ENCODE measurements around the gene CEACAM3.

Gene CEACAM3

GRCh38 chr19:41844601-41845000 is 48.2 kb downstream of the CEACAM3 start, which contains the start of gene LYPD4:
TSS of gene LYPD4 (minus strand) at chr19:41844683. CDS start at chr19:41839285, 5,398 bp downstream.
- Histone ChIP-seq H3K36me3 (replicated peaks; ENCODE audit: low read depth, low read length) (no peaks in the 10 kb centered on the region), H3K4me1 (ENCODE audit: low read length) (no peaks in the 10 kb centered on the region), H3K79me2 (ENCODE audit: low read length) (no peaks in the 10 kb centered on the region), H3K9me3 (ENCODE audit: insufficient read depth, low read length) (no peaks in the 10 kb centered on the region), H3K4me2 (ENCODE audit: low read length) (no peak within 1 kb of the TSS), H3K9ac (ENCODE audit: low read length) (no peak within 1 kb of the TSS), H4K20me1 (ENCODE audit: insufficient read depth, low read length) (no peaks in the 10 kb centered on the region), H3K4me3 (ENCODE audit: low read length) (no peak within 1 kb of the TSS), H2AFZ (ENCODE audit: low read depth, low read length) (no peak within 1 kb of the TSS), H3K27ac (ENCODE audit: low read length) (no peak within 1 kb of the TSS), H3K27me3 (ENCODE audit: low read depth, low read length) (peaks cover 14% of the 10 kb centered on the region; the same call in 1 of the 2 replicates)
- TF ChIP-seq, protein P1, sequence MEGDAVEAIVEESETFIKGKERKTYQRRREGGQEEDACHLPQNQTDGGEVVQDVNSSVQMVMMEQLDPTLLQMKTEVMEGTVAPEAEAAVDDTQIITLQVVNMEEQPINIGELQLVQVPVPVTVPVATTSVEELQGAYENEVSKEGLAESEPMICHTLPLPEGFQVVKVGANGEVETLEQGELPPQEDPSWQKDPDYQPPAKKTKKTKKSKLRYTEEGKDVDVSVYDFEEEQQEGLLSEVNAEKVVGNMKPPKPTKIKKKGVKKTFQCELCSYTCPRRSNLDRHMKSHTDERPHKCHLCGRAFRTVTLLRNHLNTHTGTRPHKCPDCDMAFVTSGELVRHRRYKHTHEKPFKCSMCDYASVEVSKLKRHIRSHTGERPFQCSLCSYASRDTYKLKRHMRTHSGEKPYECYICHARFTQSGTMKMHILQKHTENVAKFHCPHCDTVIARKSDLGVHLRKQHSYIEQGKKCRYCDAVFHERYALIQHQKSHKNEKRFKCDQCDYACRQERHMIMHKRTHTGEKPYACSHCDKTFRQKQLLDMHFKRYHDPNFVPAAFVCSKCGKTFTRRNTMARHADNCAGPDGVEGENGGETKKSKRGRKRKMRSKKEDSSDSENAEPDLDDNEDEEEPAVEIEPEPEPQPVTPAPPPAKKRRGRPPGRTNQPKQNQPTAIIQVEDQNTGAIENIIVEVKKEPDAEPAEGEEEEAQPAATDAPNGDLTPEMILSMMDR (IDR thresholded peaks at IDR 0.05; ENCODE audit: low read depth, low read length), result no peak
- no peak for TF ChIP-seq EZH2phosphoT487 (IDR thresholded peaks at IDR 0.05; ENCODE audit: low read depth)

DNA sequence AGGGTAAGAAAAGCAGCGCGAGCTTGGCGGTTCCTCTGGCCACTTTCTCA is 48.4 kb downstream of the CEACAM3 start, which contains the start of gene DMRTC2:
TSS of gene DMRTC2 (plus strand) at position 42 of the 50 bp plus-strand sequence. CDS start 2,387 bp downstream, outside the sequence.
- Histone ChIP-seq H3K27ac (ENCODE audit: low read length) (no peak within 1 kb of the TSS), H4K20me1 (ENCODE audit: insufficient read depth, low read length) (no peaks in the 10 kb centered on the region), H3K4me3 (ENCODE audit: low read length) (no peak within 1 kb of the TSS), H2AFZ (ENCODE audit: low read depth, low read length) (no peak within 1 kb of the TSS), H3K4me2 (ENCODE audit: low read length) (no peak within 1 kb of the TSS), H3K9ac (ENCODE audit: low read length) (no peak within 1 kb of the TSS), H3K79me2 (ENCODE audit: low read length) (no peaks in the 10 kb centered on the region), H3K27me3 (ENCODE audit: low read depth, low read length) (peaks cover 14% of the 10 kb centered on the region; the same call in 1 of the 2 replicates), H3K9me3 (ENCODE audit: insufficient read depth, low read length) (no peaks in the 10 kb centered on the region), H3K4me1 (ENCODE audit: low read length) (no peaks in the 10 kb centered on the region), H3K36me3 (replicated peaks; ENCODE audit: low read depth, low read length) (no peaks in the 10 kb centered on the region)
- no peak for TF ChIP-seq EZH2phosphoT487 (IDR thresholded peaks at IDR 0.05; ENCODE audit: low read depth)
- TF ChIP-seq, protein P1 (IDR thresholded peaks at IDR 0.05; ENCODE audit: low read depth, low read length), result no peak

- H3K36me3 ChIP-seq (replicated peaks; ENCODE audit: low read depth, low read length), result no peaks in the 10 kb centered on the region
- H3K9me3 ChIP-seq (ENCODE audit: insufficient read depth, low read length), result no peaks in the 10 kb centered on the region
- H3K27ac ChIP-seq (ENCODE audit: low read length), result no peak overlapping the region
- TF ChIP-seq EZH2phosphoT487 (IDR thresholded peaks at IDR 0.05; ENCODE audit: low read depth), result no peak
- TF ChIP-seq, protein P1 (IDR thresholded peaks at IDR 0.05; ENCODE audit: low read depth, low read length), result no peak
- peaks cover 12% of the 10 kb centered on the region for H3K27me3 ChIP-seq (ENCODE audit: low read depth, low read length)
- H3K79me2 ChIP-seq (ENCODE audit: low read length), result no peaks in the 10 kb centered on the region
- H3K4me2 ChIP-seq (ENCODE audit: low read length), result no peak overlapping the region
- H2AFZ ChIP-seq (ENCODE audit: low read depth, low read length), result no peak overlapping the region
- H4K20me1 ChIP-seq (ENCODE audit: insufficient read depth, low read length), result no peaks in the 10 kb centered on the region
- H3K4me1 ChIP-seq (ENCODE audit: low read length), result no peaks in the 10 kb centered on the region
- no peak overlapping the region for H3K9ac ChIP-seq (ENCODE audit: low read length)
- H3K4me3 ChIP-seq (ENCODE audit: low read length), result no peak overlapping the region
These were observed 48.7 kb downstream of the CEACAM3 start for GRCh38 chr19:41845051-41845590.

DNA sequence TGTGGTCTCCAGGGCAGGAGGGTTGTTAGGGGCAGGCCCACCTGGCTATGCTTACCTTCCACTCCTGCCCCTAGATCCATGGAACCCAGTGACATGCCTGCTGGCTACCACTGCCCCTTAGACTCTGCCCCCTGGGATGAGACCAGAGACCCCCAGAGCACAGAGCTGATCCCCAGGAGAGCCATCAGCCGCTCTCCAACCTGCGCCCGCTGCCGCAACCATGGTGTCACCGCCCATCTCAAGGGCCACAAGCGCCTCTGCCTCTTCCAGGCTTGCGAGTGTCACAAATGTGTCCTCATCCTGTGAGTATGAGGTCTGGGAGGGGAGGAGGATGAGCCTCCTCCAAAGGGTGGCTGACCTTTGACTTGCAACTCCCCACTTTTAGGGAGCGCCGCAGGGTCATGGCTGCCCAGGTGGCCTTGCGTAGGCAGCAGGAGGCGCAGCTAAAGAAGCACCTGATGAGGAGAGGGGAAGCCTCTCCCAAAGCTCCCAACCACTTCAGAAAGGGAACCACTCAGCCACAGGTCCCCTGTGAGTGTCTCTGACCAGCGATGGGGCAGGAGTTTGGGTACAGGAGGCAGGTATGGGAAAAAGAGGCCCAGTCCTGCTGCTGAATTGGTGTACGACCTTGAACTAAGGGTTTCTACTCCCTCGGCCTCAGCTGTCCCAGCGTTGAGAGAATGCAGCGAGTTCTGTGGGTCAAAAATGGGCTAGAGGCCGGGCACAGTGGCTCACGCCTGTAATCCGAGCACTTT is 51.1 kb downstream of the CEACAM3 start:
- Histone ChIP-seq H3K36me3 (replicated peaks; ENCODE audit: low read depth, low read length) (no peaks in the 10 kb centered on the region), H3K9me3 (ENCODE audit: insufficient read depth, low read length) (no peaks in the 10 kb centered on the region), H4K20me1 (ENCODE audit: insufficient read depth, low read length) (no peaks in the 10 kb centered on the region), H3K9ac (ENCODE audit: low read length) (no peak overlapping the region), H3K4me3 (ENCODE audit: low read length) (no peak overlapping the region), H3K4me1 (ENCODE audit: low read length) (no peaks in the 10 kb centered on the region), H3K27me3 (ENCODE audit: low read depth, low read length) (peaks cover 31% of the 10 kb centered on the region), H3K27ac (ENCODE audit: low read length) (no peak overlapping the region), H3K79me2 (ENCODE audit: low read length) (no peaks in the 10 kb centered on the region), H2AFZ (ENCODE audit: low read depth, low read length) (no peak overlapping the region), H3K4me2 (ENCODE audit: low read length) (no peak overlapping the region)
- TF ChIP-seq EZH2phosphoT487 (IDR thresholded peaks at IDR 0.05; ENCODE audit: low read depth), result no peak
- TF ChIP-seq, protein P1 (IDR thresholded peaks at IDR 0.05; ENCODE audit: low read depth, low read length), result no peak

Measured in OCI-LY3 (cell line).